ENCODE data around the gene ADORA3.

The ADORA3 gene

GRCh38 chr1:111538343-111539025 lies 35.1 kb upstream of the ADORA3 start:
- Histone ChIP-seq H3K4me1 (ENCODE audit: low read length) (no peaks in the 10 kb centered on the region), H3K4me3 (ENCODE audit: low read length) (no peak overlapping the region), H3K27ac (ENCODE audit: low read length) (no peak overlapping the region), H3K79me2 (ENCODE audit: low read length) (no peaks in the 10 kb centered on the region), H3K9ac (ENCODE audit: low read length) (no peak overlapping the region), H4K20me1 (ENCODE audit: insufficient read depth, low read length) (no peaks in the 10 kb centered on the region), H3K9me2 (replicated peaks; ENCODE audit: insufficient read depth, low read length) (no peaks in the 10 kb centered on the region), H3K4me2 (ENCODE audit: low read depth, low read length) (no peak overlapping the region), H3K27me3 (replicated peaks; ENCODE audit: insufficient read depth, low read length) (no peaks in the 10 kb centered on the region), H3F3A (ENCODE audit: insufficient read depth, low read length) (no peaks in the 10 kb centered on the region), H3K36me3 (replicated peaks; ENCODE audit: insufficient read depth, low read length) (no peaks in the 10 kb centered on the region), H3K9me3 (replicated peaks; ENCODE audit: insufficient read depth, low read length) (no peaks in the 10 kb centered on the region), H2AFZ (ENCODE audit: low read length) (no peak overlapping the region)
- DNase-seq = no peak
- TF ChIP-seq EZH2 (optimal IDR thresholded peaks at IDR 0.05; ENCODE audit: low read depth, low read length) = no peak
- no peak for TF ChIP-seq EZH2phosphoT487 (IDR thresholded peaks at IDR 0.05; ENCODE audit: low read length)
- no peak for TF ChIP-seq CTCF (IDR thresholded peaks at IDR 0.05; ENCODE audit: low read length)

GRCh38 chr1:111535256-111536191 lies 32.1 kb upstream of the ADORA3 start:
- no peak overlapping the region for H3K27ac ChIP-seq (ENCODE audit: low read length)
- no peaks in the 10 kb centered on the region for H3K9me3 ChIP-seq (replicated peaks; ENCODE audit: insufficient read depth, low read length)
- H3F3A ChIP-seq (ENCODE audit: insufficient read depth, low read length) = no peaks in the 10 kb centered on the region
- no peak overlapping the region for H2AFZ ChIP-seq (ENCODE audit: low read length)
- no peaks in the 10 kb centered on the region for H3K79me2 ChIP-seq (ENCODE audit: low read length)
- H3K9me2 ChIP-seq (replicated peaks; ENCODE audit: insufficient read depth, low read length) = no peaks in the 10 kb centered on the region
- H3K9ac ChIP-seq (ENCODE audit: low read length) = no peak overlapping the region
- no peak overlapping the region for H3K4me3 ChIP-seq (ENCODE audit: low read length)
- no peaks in the 10 kb centered on the region for H3K27me3 ChIP-seq (replicated peaks; ENCODE audit: insufficient read depth, low read length)
- H4K20me1 ChIP-seq (ENCODE audit: insufficient read depth, low read length) = no peaks in the 10 kb centered on the region
- H3K36me3 ChIP-seq (replicated peaks; ENCODE audit: insufficient read depth, low read length) = no peaks in the 10 kb centered on the region
- H3K4me2 ChIP-seq (ENCODE audit: low read depth, low read length) = no peak overlapping the region
- TF ChIP-seq EZH2 (optimal IDR thresholded peaks at IDR 0.05; ENCODE audit: low read depth, low read length) (no peak), CTCF (IDR thresholded peaks at IDR 0.05; ENCODE audit: low read length) (no peak), EZH2phosphoT487 (IDR thresholded peaks at IDR 0.05; ENCODE audit: low read length) (no peak)
- H3K4me1 ChIP-seq (ENCODE audit: low read length) = no peaks in the 10 kb centered on the region
- no peak for DNase-seq

- Histone ChIP-seq H3K4me2 (ENCODE audit: low read depth, low read length) (no peak overlapping the region), H3K9ac (ENCODE audit: low read length) (no peak overlapping the region), H4K20me1 (ENCODE audit: insufficient read depth, low read length) (no peaks in the 10 kb centered on the region), H3K9me3 (replicated peaks; ENCODE audit: insufficient read depth, low read length) (no peaks in the 10 kb centered on the region), H3K4me3 (ENCODE audit: low read length) (no peak overlapping the region), H3K4me1 (ENCODE audit: low read length) (peaks cover 14% of the 10 kb centered on the region), H2AFZ (ENCODE audit: low read length) (no peak overlapping the region), H3K27me3 (replicated peaks; ENCODE audit: insufficient read depth, low read length) (no peaks in the 10 kb centered on the region), H3K9me2 (replicated peaks; ENCODE audit: insufficient read depth, low read length) (no peaks in the 10 kb centered on the region), H3K36me3 (replicated peaks; ENCODE audit: insufficient read depth, low read length) (no peaks in the 10 kb centered on the region), H3K27ac (ENCODE audit: low read length) (no peak overlapping the region), H3K79me2 (ENCODE audit: low read length) (no peaks in the 10 kb centered on the region), H3F3A (ENCODE audit: insufficient read depth, low read length) (no peaks in the 10 kb centered on the region)
- TF ChIP-seq EZH2 (optimal IDR thresholded peaks at IDR 0.05; ENCODE audit: low read depth, low read length) (no peak), EZH2phosphoT487 (IDR thresholded peaks at IDR 0.05; ENCODE audit: low read length) (no peak), CTCF (IDR thresholded peaks at IDR 0.05; ENCODE audit: low read length) (no peak)
- DNase-seq = no peak
Observed at GRCh38 chr1:111520053-111520452, 16.6 kb upstream of the ADORA3 start.
